GM18951 (cell line): Measurements from ENCODE around the gene PDZD4.

Experiments used
- POLR2A ChIP-seq: IDR thresholded peaks from 4 replicates; pipeline ENCODE4 v1.6.1; 2011; ENCODE audit warnings: mild to moderate bottlenecking; ENCODE audit not compliant: insufficient read length, insufficient read depth; ENCODE audit errors: extremely low read depth
- in situ Hi-C: fragments of 300-500 bp; cut with MboI; formaldehyde crosslinking; loops from one replicate; pipeline ENCODE4 v1.12.0; 2022; ENCODE audit warnings: low sequenced_read_pairs, mixed read lengths, inconsistent platforms; ENCODE audit not compliant: unreplicated experiment

PDZD4 gene

GRCh38 chrX:153864561-153865320 lies 34.4 kb upstream of the PDZD4 start:
- in situ Hi-C loops, result no loop called here

GRCh38 chrX:153864101-153864500 lies 33.8 kb upstream of the PDZD4 start:
- in situ Hi-C loops, result no loop called here
- no peak for TF ChIP-seq POLR2A

More at GRCh38 chrX:153864561-153865320, 34.4 kb upstream of the PDZD4 start:
- no peak for TF ChIP-seq POLR2A

- in situ Hi-C loops, result no loop called here
- TF ChIP-seq POLR2A, result no peak
Observed at GRCh38 chrX:153863251-153863991, 33.1 kb upstream of the PDZD4 start.

GRCh38 chrX:153862369-153863250 lies 32.3 kb upstream of the PDZD4 start:
- in situ Hi-C loops, result no loop called here
- TF ChIP-seq POLR2A, result no peak

- in situ Hi-C loops, result no loop called here
- no peak for TF ChIP-seq POLR2A
Observed at GRCh38 chrX:153861733-153862310, 31.5 kb upstream of the PDZD4 start.

GRCh38 chrX:153861151-153861550 lies 30.8 kb upstream of the PDZD4 start:
- TF ChIP-seq POLR2A, result no peak
- in situ Hi-C loops, result no loop called here

GRCh38 chrX:153857348-153857903 lies 27.1 kb upstream of the PDZD4 start:
- no peak for TF ChIP-seq POLR2A
- in situ Hi-C loops, result no loop called here

GRCh38 chrX:153854702-153855101 lies 24.4 kb upstream of the PDZD4 start:
- no peak for TF ChIP-seq POLR2A
- in situ Hi-C loops, result no loop called here

- in situ Hi-C loops, result no loop called here
- no peak for TF ChIP-seq POLR2A
Observed at GRCh38 chrX:153853902-153854267, 23.5 kb upstream of the PDZD4 start.

- in situ Hi-C loops, result no loop called here
- no peak for TF ChIP-seq POLR2A
Observed at GRCh38 chrX:153853180-153853901, 23.0 kb upstream of the PDZD4 start.

- TF ChIP-seq POLR2A, result no peak
- in situ Hi-C loops, result no loop called here
Observed at GRCh38 chrX:153851981-153852380, 21.6 kb upstream of the PDZD4 start.

GRCh38 chrX:153848325-153848724 lies 18.0 kb upstream of the PDZD4 start:
- in situ Hi-C loops, result no loop called here
- no peak for TF ChIP-seq POLR2A
